Loucy (cell line): Measurements from ENCODE around the gene CNKSR3.

Experiments
- H2AFZ ChIP-seq: fragments of 200-600 bp; sonication (generic); 2 replicates; pipeline ENCODE4 v1.6.0; 2016; ENCODE audit warnings: antibody characterized with exemption, mild to moderate bottlenecking, low read length, moderate library complexity
- H3F3A ChIP-seq: fragments of 200-600 bp; 2 replicates; pipeline ENCODE4 v1.6.0; 2016; ENCODE audit warnings: antibody characterized with exemption, low read depth, mild to moderate bottlenecking
- H3K27me3 ChIP-seq: fragments of 200-600 bp; sonication (generic); 2 replicates; pipeline ENCODE4 v1.6.1; 2014; ENCODE audit warnings: low read length, mild to moderate bottlenecking; ENCODE audit not compliant: insufficient read depth, poor library complexity, severe bottlenecking
- H3K36me3 ChIP-seq: fragments of 200-600 bp; sonication (generic); 2 replicates; pipeline ENCODE4 v1.6.1; 2016; ENCODE audit warnings: low read length; ENCODE audit not compliant: insufficient read depth
- H3K4me1 ChIP-seq: fragments of 200-600 bp; sonication (generic); 2 replicates; pipeline ENCODE4 v1.5.1; 2014; ENCODE audit warnings: low read length, mild to moderate bottlenecking; ENCODE audit not compliant: insufficient read depth, poor library complexity, severe bottlenecking
- H3K4me2 ChIP-seq: fragments of 200-600 bp; sonication (generic); 2 replicates; pipeline ENCODE4 v1.6.0; 2014; ENCODE audit warnings: antibody characterized with exemption, low read length, low read depth, mild to moderate bottlenecking; ENCODE audit not compliant: poor library complexity, severe bottlenecking
- H3K4me3 ChIP-seq: fragments of 200-600 bp; sonication (generic); 2 replicates; pipeline ENCODE4 v1.5.1; 2014; ENCODE audit warnings: low read length, mild to moderate bottlenecking, mixed read lengths; ENCODE audit not compliant: poor library complexity, severe bottlenecking
- H3K79me2 ChIP-seq: fragments of 200-600 bp; sonication (generic); 2 replicates; pipeline ENCODE4 v1.6.1; 2014; ENCODE audit warnings: low read length; ENCODE audit not compliant: insufficient read depth
- H3K9ac ChIP-seq: fragments of 200-600 bp; sonication (generic); 2 replicates; pipeline ENCODE4 v1.6.0; 2014; ENCODE audit warnings: mild to moderate bottlenecking, low read depth, low read length, moderate library complexity; ENCODE audit not compliant: poor library complexity, severe bottlenecking
- H3K9me2 ChIP-seq: fragments of 200-600 bp; sonication (generic); replicated peaks from 2 replicates; pipeline ENCODE4 v1.6.1; 2016; ENCODE audit warnings: low read depth, low read length, mixed read lengths
- H3K9me3 ChIP-seq: fragments of 200-600 bp; sonication (generic); 2 replicates; pipeline ENCODE4 v1.6.1; 2014; ENCODE audit warnings: mild to moderate bottlenecking, antibody characterized with exemption, low read length, low read depth; ENCODE audit not compliant: insufficient read depth
- H4K20me1 ChIP-seq: fragments of 200-600 bp; sonication (generic); 2 replicates; pipeline ENCODE4 v1.6.0; 2014; ENCODE audit warnings: antibody characterized with exemption, low read length, mild to moderate bottlenecking; ENCODE audit not compliant: insufficient read depth, poor library complexity, severe bottlenecking
- EZH2phosphoT487 ChIP-seq: fragments of 200-600 bp; IDR thresholded peaks from 2 replicates; pipeline ENCODE4 v1.6.1; 2018; ENCODE audit warnings: antibody characterized with exemption, mild to moderate bottlenecking, moderate library complexity, borderline replicate concordance
- TF ChIP-seq, protein P1 (sequence below): fragments of 200-600 bp; sonication (generic); conservative IDR thresholded peaks from 2 replicates; pipeline ENCODE4 v1.5.1; 2014; ENCODE audit warnings: mild to moderate bottlenecking, antibody characterized with exemption, low read length

CNKSR3 gene

DNA sequence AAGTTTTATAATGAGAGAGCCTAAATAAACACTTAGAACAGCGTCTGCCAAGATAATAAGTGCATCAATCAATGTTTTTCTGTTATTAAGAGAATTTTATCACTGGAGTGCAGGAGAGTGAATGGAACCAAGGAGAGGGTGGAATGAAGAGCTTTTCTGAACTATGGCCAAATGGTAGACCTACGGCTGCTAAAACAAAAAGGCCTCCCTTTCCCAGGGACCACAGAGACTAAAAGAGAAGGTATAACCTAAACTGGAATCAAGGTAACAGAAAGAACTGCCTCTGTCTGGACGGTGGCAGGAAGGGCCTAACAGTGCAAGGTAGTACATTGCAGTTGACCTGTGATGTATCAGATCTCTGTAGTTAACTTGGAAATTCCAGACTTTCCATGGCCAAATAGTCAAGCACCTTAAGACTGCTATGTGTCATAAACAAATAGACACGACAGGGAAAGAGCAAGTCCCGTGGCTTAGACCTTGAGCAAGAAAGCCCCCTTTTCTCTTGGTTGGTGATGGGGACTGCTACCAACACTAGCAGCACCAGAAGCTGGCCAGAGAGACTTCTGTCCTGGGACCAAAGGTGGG, 5.5 kb downstream of the CNKSR3 start:
- Histone ChIP-seq H3K9ac (no peak overlapping the region), H3K79me2 (no peaks in the 10 kb centered on the region), H3K9me3 (no peaks in the 10 kb centered on the region), H2AFZ (no peak overlapping the region), H3K9me2 (no peaks in the 10 kb centered on the region), H3K36me3 (no peaks in the 10 kb centered on the region), H3K4me2 (no peak overlapping the region), H3F3A (no peaks in the 10 kb centered on the region), H3K4me1 (peaks cover 4% of the 10 kb centered on the region), H3K4me3 (no peak overlapping the region), H3K27me3 (peaks cover 25% of the 10 kb centered on the region), H4K20me1 (no peaks in the 10 kb centered on the region)
- TF ChIP-seq, protein P1, sequence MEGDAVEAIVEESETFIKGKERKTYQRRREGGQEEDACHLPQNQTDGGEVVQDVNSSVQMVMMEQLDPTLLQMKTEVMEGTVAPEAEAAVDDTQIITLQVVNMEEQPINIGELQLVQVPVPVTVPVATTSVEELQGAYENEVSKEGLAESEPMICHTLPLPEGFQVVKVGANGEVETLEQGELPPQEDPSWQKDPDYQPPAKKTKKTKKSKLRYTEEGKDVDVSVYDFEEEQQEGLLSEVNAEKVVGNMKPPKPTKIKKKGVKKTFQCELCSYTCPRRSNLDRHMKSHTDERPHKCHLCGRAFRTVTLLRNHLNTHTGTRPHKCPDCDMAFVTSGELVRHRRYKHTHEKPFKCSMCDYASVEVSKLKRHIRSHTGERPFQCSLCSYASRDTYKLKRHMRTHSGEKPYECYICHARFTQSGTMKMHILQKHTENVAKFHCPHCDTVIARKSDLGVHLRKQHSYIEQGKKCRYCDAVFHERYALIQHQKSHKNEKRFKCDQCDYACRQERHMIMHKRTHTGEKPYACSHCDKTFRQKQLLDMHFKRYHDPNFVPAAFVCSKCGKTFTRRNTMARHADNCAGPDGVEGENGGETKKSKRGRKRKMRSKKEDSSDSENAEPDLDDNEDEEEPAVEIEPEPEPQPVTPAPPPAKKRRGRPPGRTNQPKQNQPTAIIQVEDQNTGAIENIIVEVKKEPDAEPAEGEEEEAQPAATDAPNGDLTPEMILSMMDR: no peak
- TF ChIP-seq EZH2phosphoT487: no peak

GRCh38 chr6:154504102-154504501, 6.4 kb downstream of the CNKSR3 start:
- Histone ChIP-seq H3K9me3 (no peaks in the 10 kb centered on the region), H3K79me2 (no peaks in the 10 kb centered on the region), H2AFZ (no peak overlapping the region), H3K4me2 (no peak overlapping the region), H3K36me3 (no peaks in the 10 kb centered on the region), H3K9me2 (no peaks in the 10 kb centered on the region), H3K4me1 (no peaks in the 10 kb centered on the region), H3K9ac (no peak overlapping the region), H4K20me1 (no peaks in the 10 kb centered on the region), H3F3A (no peaks in the 10 kb centered on the region), H3K4me3 (no peak overlapping the region), H3K27me3 (peaks cover 16% of the 10 kb centered on the region)
- TF ChIP-seq EZH2phosphoT487: no peak
- TF ChIP-seq, protein P1: no peak

DNA sequence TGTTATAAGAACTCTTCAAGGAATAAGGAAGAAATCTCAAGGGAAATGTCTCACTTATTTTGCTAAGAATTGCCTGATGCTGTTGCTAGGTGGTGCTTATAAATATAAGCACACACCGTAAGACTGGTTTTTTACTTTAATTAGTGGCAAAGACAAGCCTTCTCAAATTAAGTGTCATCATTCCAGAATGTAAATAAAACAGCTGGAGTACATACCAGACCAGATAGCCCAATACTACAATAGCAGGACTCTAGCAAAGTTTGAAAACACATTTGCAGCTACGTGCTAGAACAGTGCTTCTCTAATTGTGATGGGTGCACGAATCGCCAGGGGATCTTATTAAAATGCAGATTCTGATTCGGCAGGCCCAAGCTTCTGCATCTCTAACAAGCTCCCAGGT, 6.8 kb downstream of the CNKSR3 start:
- no peak overlapping the region for H2AFZ ChIP-seq
- no peak overlapping the region for H3K9ac ChIP-seq
- no peaks in the 10 kb centered on the region for H3K9me3 ChIP-seq
- no peaks in the 10 kb centered on the region for H3K9me2 ChIP-seq
- no peaks in the 10 kb centered on the region for H4K20me1 ChIP-seq
- no peak overlapping the region for H3K4me3 ChIP-seq
- no peaks in the 10 kb centered on the region for H3K4me1 ChIP-seq
- TF ChIP-seq EZH2phosphoT487: no peak
- TF ChIP-seq, protein P1: no peak
- H3K36me3 ChIP-seq: no peaks in the 10 kb centered on the region
- H3K4me2 ChIP-seq: no peak overlapping the region
- no peaks in the 10 kb centered on the region for H3K79me2 ChIP-seq
- peaks cover 12% of the 10 kb centered on the region for H3K27me3 ChIP-seq
- H3F3A ChIP-seq: no peaks in the 10 kb centered on the region
